Measurements from ENCODE around the gene AHRR.
A peak's percentile ranks its signal among the peaks of the same experiment; 100 is the strongest.
"Not testable (repeated sequence)": the region's sequence is repeated elsewhere in the genome, so short reads cannot be mapped to it uniquely, and the experiment has no call there.

AHRR gene

GRCh38 chr5:321230-321725, at the start of gene AHRR:
Gene AHRR (plus strand): TSS chr5:321714. CDS start chr5:343903, 22,189 bp downstream.
- DNase-seq: peak; percentile 36

- not testable (repeated sequence) for DNase-seq
Observed at GRCh38 chr5:271828-272167, 49.7 kb upstream of the AHRR start.

GRCh38 chr5:273091-273490, 48.4 kb upstream of the AHRR start:
- DNase-seq: not testable (repeated sequence)

- not testable (repeated sequence) for DNase-seq
Observed at GRCh38 chr5:273491-273890, 48.0 kb upstream of the AHRR start.

- not testable (repeated sequence) for DNase-seq
Observed at GRCh38 chr5:274346-274745, 47.2 kb upstream of the AHRR start.

- no peak for DNase-seq
Observed at GRCh38 chr5:278646-279045, 42.9 kb upstream of the AHRR start.

- not testable (repeated sequence) for DNase-seq
Observed at GRCh38 chr5:279051-279665, 42.4 kb upstream of the AHRR start.

GRCh38 chr5:285991-286557, 35.4 kb upstream of the AHRR start:
- DNase-seq: no peak

GRCh38 chr5:290200-290599, 31.3 kb upstream of the AHRR start:
- DNase-seq: not testable (repeated sequence)

- not testable (repeated sequence) for DNase-seq
Observed at GRCh38 chr5:291345-291744, 30.2 kb upstream of the AHRR start.

GRCh38 chr5:294788-295187, 26.7 kb upstream of the AHRR start:
- DNase-seq: not testable (repeated sequence)

- DNase-seq: not testable (repeated sequence)
Observed at GRCh38 chr5:296207-296606, 25.3 kb upstream of the AHRR start.

- not testable (repeated sequence) for DNase-seq
Observed at GRCh38 chr5:296954-297353, 24.6 kb upstream of the AHRR start.

GRCh38 chr5:297448-297847, 24.1 kb upstream of the AHRR start:
- DNase-seq: not testable (repeated sequence)

GRCh38 chr5:297991-298736, 23.4 kb upstream of the AHRR start:
- not testable (repeated sequence) for DNase-seq

- no peak for DNase-seq
Observed at GRCh38 chr5:298737-299125, 22.8 kb upstream of the AHRR start.

GRCh38 chr5:299921-300320, 21.6 kb upstream of the AHRR start:
- not testable (repeated sequence) for DNase-seq

GRCh38 chr5:300691-301435, 20.7 kb upstream of the AHRR start:
- not testable (repeated sequence) for DNase-seq

GRCh38 chr5:302416-302815, 19.1 kb upstream of the AHRR start:
- DNase-seq: peak; percentile 29

GRCh38 chr5:302966-303365, 18.5 kb upstream of the AHRR start:
- DNase-seq: no peak

GRCh38 chr5:303741-304140, 17.8 kb upstream of the AHRR start:
- not testable (repeated sequence) for DNase-seq

- no peak for DNase-seq
Observed at GRCh38 chr5:305050-305449, 16.5 kb upstream of the AHRR start.

- DNase-seq: no peak
Observed at GRCh38 chr5:305459-305858, 16.1 kb upstream of the AHRR start.

All from SHP77 treated with DMSO at 0.1 percent for 48 hours (cell line).